Liver (tissue), 9 donors: ENCODE measurements around the gene DNAAF5. TPM values are rescaled to one million over a fixed set of nuclear protein-coding genes. Genes with fewer than 3 reads are reported as not detected.
"Not testable (repeated sequence)": the region's sequence is repeated elsewhere in the genome, so short reads cannot be mapped to it uniquely, and the experiment has no call there.

Source experiments
- DNase-seq: peaks from one replicate; pipeline ENCODE4 v3.0.0-alpha.2; 2017; ENCODE audit warnings: low spot score
- H3K27ac ChIP-seq, 2 donors: one replicate each; pipeline ENCODE4 v1.7.0; 2013; ENCODE audit warnings: inconsistent platforms in 2 of 2, low read length in 2 of 2, control low read depth in 1 of 2, low read depth in 1 of 2, mild to moderate bottlenecking in 1 of 2
- H3K27me3 ChIP-seq, 4 donors: one replicate each; pipeline versions ENCODE4 v1.6.1 to v1.7.0; 2013; ENCODE audit warnings: low read length in 3 of 4, inconsistent platforms in 1 of 4, mild to moderate bottlenecking in 1 of 4, moderate library complexity in 1 of 4; ENCODE audit not compliant: control insufficient read depth in 4 of 4, insufficient read depth in 4 of 4
- H3K36me3 ChIP-seq, 4 donors: one replicate each; pipeline versions ENCODE4 v1.6.1 to v1.7.0; 2013; ENCODE audit warnings: low read length in 3 of 4, mild to moderate bottlenecking in 3 of 4, low read depth in 1 of 4, moderate library complexity in 1 of 4; ENCODE audit not compliant: control insufficient read depth in 4 of 4, insufficient read depth in 3 of 4
- H3K4me1 ChIP-seq, 4 donors: one replicate each; pipeline versions ENCODE4 v1.6.1 to v1.7.0; 2013; ENCODE audit warnings: low read length in 3 of 4, mild to moderate bottlenecking in 3 of 4, moderate library complexity in 1 of 4; ENCODE audit not compliant: control insufficient read depth in 4 of 4, insufficient read depth in 4 of 4
- H3K4me3 ChIP-seq, 3 donors: one replicate each; pipeline versions ENCODE4 v1.6.1 to v1.7.0; 2013; ENCODE audit warnings: low read length in 3 of 3, control low read depth in 1 of 3, low read depth in 1 of 3, mild to moderate bottlenecking in 1 of 3
- H3K9ac ChIP-seq, 2 donors: one replicate each; pipeline ENCODE4 v1.7.0; 2013; ENCODE audit warnings: low read length in 2 of 2, mild to moderate bottlenecking in 2 of 2, moderate library complexity in 2 of 2, control low read depth in 1 of 2, low read depth in 1 of 2
- H3K9me3 ChIP-seq, 4 donors: one replicate each; pipeline versions ENCODE4 v1.6.1 to v1.7.0; 2013; ENCODE audit warnings: low read length in 3 of 4; ENCODE audit not compliant: control insufficient read depth in 4 of 4
- FOXA1 ChIP-seq: IDR thresholded peaks from 2 replicates; pipeline ENCODE4 v1.6.1; 2016; ENCODE audit warnings: antibody characterized with exemption
- GABPA ChIP-seq, 2 donors: IDR thresholded peaks in 1 of 2; conservative IDR thresholded peaks in 1 of 2; 2 replicates each; pipeline ENCODE4 v1.6.1; 2016; ENCODE audit warnings: antibody characterized with exemption in 2 of 2, mild to moderate bottlenecking in 1 of 2, moderate library complexity in 1 of 2
- HNF4G ChIP-seq: IDR thresholded peaks from 2 replicates; pipeline ENCODE4 v1.6.1; 2016; ENCODE audit warnings: antibody characterized with exemption
- JUND ChIP-seq, 2 donors: IDR thresholded peaks; 2 replicates each; pipeline ENCODE4 v1.6.1; 2016; ENCODE audit warnings: antibody characterized with exemption in 2 of 2
- MAX ChIP-seq: IDR thresholded peaks from 2 replicates; pipeline ENCODE4 v1.6.1; 2016; ENCODE audit warnings: antibody characterized with exemption
- NR2F2 ChIP-seq: IDR thresholded peaks from 2 replicates; pipeline ENCODE4 v1.6.1; 2016; ENCODE audit warnings: antibody characterized with exemption
- RAD21 ChIP-seq, 2 donors: IDR thresholded peaks; 2 replicates each; pipeline ENCODE4 v1.6.1; 2016; ENCODE audit warnings: antibody characterized with exemption in 2 of 2, mild to moderate bottlenecking in 2 of 2
- RXRA ChIP-seq, 2 donors: IDR thresholded peaks; 2 replicates each; pipeline ENCODE4 v1.6.1; 2017 to 2018; ENCODE audit warnings: antibody characterized with exemption in 2 of 2, mild to moderate bottlenecking in 1 of 2
- SP1 ChIP-seq: IDR thresholded peaks from 2 replicates; pipeline ENCODE4 v1.6.1; 2018; ENCODE audit warnings: antibody characterized with exemption, mild to moderate bottlenecking
- YY1 ChIP-seq: IDR thresholded peaks from 2 replicates; pipeline ENCODE4 v1.6.1; 2016; ENCODE audit warnings: antibody characterized with exemption, mild to moderate bottlenecking
- WGBS: extraction: QIAGEN DNeasy Blood & Tissue Kit; methylation state at CpG from one replicate; pipeline ENCODE4 v1.1.7; 2013; 5-methylcytosine and 5-hydroxymethylcytosine counted together
- polyA plus RNA-seq, 2 donors: library from polyadenylated mRNA; stranded (reverse) in 1 of 2; unstranded in 1 of 2; fragments of 200-250 nt in 1 of 2; fragments of >200 nt in 1 of 2; fragmentation: Nextera tagmentation in 1 of 2; extraction: Ambion mirVana in 1 of 2; gene quantifications; one replicate each; pipeline versions ENCODE4 v1.2.1 to v1.2.3, GENCODE V29; 2013 to 2015
- total RNA-seq, 2 donors: library from RNA; depleted of rRNA; stranded (reverse); fragments of >200 nt; gene quantifications; one replicate each; pipeline ENCODE4 v1.2.3, GENCODE V29; 2014
- TF ChIP-seq, protein P1 (sequence below): IDR thresholded peaks from 2 replicates; pipeline ENCODE4 v1.6.1; 2016; ENCODE audit warnings: antibody characterized with exemption, mild to moderate bottlenecking
- TF ChIP-seq, protein P2 (sequence below): IDR thresholded peaks from 2 replicates; pipeline ENCODE4 v1.6.1; 2016; ENCODE audit warnings: antibody characterized with exemption
- TF ChIP-seq, protein P3 (sequence below): IDR thresholded peaks from 2 replicates; pipeline ENCODE4 v1.6.1; 2016; ENCODE audit warnings: antibody characterized with exemption
- donor health status: healthy.
- donor health status: healthy.
- donor health status: healthy.
- donor health status: healthy.
- donor health status: healthy.

The DNAAF5 gene
- total and polyA plus RNA-seq, 4 donors: 3.1 to 11.1 (median 9.5) TPM

GRCh38 chr7:800692-801091 lies 74.2 kb downstream of the DNAAF5 start (continued):
- TF ChIP-seq, protein P1, sequence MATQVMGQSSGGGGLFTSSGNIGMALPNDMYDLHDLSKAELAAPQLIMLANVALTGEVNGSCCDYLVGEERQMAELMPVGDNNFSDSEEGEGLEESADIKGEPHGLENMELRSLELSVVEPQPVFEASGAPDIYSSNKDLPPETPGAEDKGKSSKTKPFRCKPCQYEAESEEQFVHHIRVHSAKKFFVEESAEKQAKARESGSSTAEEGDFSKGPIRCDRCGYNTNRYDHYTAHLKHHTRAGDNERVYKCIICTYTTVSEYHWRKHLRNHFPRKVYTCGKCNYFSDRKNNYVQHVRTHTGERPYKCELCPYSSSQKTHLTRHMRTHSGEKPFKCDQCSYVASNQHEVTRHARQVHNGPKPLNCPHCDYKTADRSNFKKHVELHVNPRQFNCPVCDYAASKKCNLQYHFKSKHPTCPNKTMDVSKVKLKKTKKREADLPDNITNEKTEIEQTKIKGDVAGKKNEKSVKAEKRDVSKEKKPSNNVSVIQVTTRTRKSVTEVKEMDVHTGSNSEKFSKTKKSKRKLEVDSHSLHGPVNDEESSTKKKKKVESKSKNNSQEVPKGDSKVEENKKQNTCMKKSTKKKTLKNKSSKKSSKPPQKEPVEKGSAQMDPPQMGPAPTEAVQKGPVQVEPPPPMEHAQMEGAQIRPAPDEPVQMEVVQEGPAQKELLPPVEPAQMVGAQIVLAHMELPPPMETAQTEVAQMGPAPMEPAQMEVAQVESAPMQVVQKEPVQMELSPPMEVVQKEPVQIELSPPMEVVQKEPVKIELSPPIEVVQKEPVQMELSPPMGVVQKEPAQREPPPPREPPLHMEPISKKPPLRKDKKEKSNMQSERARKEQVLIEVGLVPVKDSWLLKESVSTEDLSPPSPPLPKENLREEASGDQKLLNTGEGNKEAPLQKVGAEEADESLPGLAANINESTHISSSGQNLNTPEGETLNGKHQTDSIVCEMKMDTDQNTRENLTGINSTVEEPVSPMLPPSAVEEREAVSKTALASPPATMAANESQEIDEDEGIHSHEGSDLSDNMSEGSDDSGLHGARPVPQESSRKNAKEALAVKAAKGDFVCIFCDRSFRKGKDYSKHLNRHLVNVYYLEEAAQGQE: no peak
- no peak for TF ChIP-seq YY1
- TF ChIP-seq NR2F2: no peak
- TF ChIP-seq JUND (IDR thresholded peaks at IDR 0.05): no peak

GRCh38 chr7:801351-801750 lies 74.9 kb downstream of the DNAAF5 start:
- not testable (repeated sequence) for H3K27ac ChIP-seq, H3K9ac ChIP-seq, H3K27me3 ChIP-seq, H3K36me3 ChIP-seq, H3K4me3 ChIP-seq, DNase-seq, H3K4me1 ChIP-seq, H3K9me3 ChIP-seq
- 62% methylated on average over 6 of the region's 6 CpGs for WGBS

DNA sequence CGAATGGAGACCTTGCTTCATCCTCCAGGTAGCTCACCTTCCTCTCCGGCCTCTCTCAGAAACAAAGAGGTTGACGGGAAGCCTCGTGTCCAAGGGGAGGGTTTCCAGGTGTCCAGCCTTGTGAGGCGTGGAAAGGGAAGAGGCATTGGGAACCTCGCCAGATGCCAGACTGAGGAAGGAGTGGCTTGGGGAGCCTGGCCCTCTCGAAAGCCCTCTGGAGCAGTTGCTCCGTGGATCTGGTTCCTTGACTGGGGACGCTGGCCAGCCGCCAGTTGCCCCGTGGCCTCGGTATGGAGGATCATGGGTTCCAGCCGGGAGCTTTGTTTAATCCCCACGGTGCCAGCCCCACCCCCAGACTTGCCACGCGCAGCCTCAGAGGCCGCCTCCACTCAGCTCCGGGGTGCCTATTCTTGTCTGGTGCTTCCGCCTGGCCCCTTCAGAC lies 75.5 kb downstream of the DNAAF5 start:
- TF ChIP-seq HNF4G (no peak), RAD21 (IDR thresholded peaks at IDR 0.05) (no peak), RXRA (IDR thresholded peaks at IDR 0.05) (no peak), JUND (IDR thresholded peaks at IDR 0.05) (no peak), SP1 (no peak), MAX (no peak)
- TF ChIP-seq, protein P2, sequence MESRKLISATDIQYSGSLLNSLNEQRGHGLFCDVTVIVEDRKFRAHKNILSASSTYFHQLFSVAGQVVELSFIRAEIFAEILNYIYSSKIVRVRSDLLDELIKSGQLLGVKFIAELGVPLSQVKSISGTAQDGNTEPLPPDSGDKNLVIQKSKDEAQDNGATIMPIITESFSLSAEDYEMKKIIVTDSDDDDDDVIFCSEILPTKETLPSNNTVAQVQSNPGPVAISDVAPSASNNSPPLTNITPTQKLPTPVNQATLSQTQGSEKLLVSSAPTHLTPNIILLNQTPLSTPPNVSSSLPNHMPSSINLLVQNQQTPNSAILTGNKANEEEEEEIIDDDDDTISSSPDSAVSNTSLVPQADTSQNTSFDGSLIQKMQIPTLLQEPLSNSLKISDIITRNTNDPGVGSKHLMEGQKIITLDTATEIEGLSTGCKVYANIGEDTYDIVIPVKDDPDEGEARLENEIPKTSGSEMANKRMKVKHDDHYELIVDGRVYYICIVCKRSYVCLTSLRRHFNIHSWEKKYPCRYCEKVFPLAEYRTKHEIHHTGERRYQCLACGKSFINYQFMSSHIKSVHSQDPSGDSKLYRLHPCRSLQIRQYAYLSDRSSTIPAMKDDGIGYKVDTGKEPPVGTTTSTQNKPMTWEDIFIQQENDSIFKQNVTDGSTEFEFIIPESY: no peak
- Histone ChIP-seq H3K27me3 (no peaks in the 10 kb centered on the region), H3K27ac (no peak overlapping the region), H3K9ac (no peak overlapping the region), H3K36me3 (no peaks in the 10 kb centered on the region), H3K4me1 (no peaks in the 10 kb centered on the region), H3K4me3 (no peak overlapping the region), H3K9me3 (no peaks in the 10 kb centered on the region)
- no peak for DNase-seq
- 62% methylated on average over 19 of the region's 19 CpGs for WGBS

GRCh38 chr7:802500-803242 lies 76.2 kb downstream of the DNAAF5 start:
- no peaks in the 10 kb centered on the region for H3K9me3 ChIP-seq
- WGBS: 88% methylated on average over 18 of the region's 18 CpGs
- H3K9ac ChIP-seq: no peak overlapping the region
- DNase-seq: no peak
- H3K27me3 ChIP-seq: no peaks in the 10 kb centered on the region
- H3K27ac ChIP-seq: no peak overlapping the region
- H3K36me3 ChIP-seq: no peaks in the 10 kb centered on the region
- no peaks in the 10 kb centered on the region for H3K4me1 ChIP-seq
- no peak overlapping the region for H3K4me3 ChIP-seq
- TF ChIP-seq FOXA1 (no peak), RAD21 (IDR thresholded peaks at IDR 0.05) (no peak), NR2F2 (no peak), GABPA (IDR thresholded peaks at IDR 0.05 in 1 of 2, conservative IDR thresholded peaks at IDR 0.05 in 1 of 2) (no peak)
- TF ChIP-seq, protein P2: no peak
- TF ChIP-seq, protein P3, sequence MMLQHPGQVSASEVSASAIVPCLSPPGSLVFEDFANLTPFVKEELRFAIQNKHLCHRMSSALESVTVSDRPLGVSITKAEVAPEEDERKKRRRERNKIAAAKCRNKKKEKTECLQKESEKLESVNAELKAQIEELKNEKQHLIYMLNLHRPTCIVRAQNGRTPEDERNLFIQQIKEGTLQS: no peak
- TF ChIP-seq, protein P1: no peak
